Umbilical cord (tissue), 2 donors: ENCODE measurements around the gene TMEM63B. TPM values are rescaled to one million over a fixed set of nuclear protein-coding genes. Genes with fewer than 3 reads are reported as not detected.
"Not testable (repeated sequence)": the region's sequence is repeated elsewhere in the genome, so short reads cannot be mapped to it uniquely, and the experiment has no call there.

Experiments used
- DNase-seq: peaks from one replicate; pipeline ENCODE4 v3.0.0-alpha.2; 2015; ENCODE audit warnings: low spot score
- total RNA-seq: library from RNA; depleted of rRNA; stranded (reverse); fragments of >200 nt; gene quantifications from one replicate; pipeline ENCODE4 v1.2.3, GENCODE V29; 2014; ENCODE audit warnings: low replicate concordance; ENCODE audit not compliant: insufficient read depth

The TMEM63B gene
- total RNA-seq, 1 donor from 2014 or later, result 10.4 TPM

DNA sequence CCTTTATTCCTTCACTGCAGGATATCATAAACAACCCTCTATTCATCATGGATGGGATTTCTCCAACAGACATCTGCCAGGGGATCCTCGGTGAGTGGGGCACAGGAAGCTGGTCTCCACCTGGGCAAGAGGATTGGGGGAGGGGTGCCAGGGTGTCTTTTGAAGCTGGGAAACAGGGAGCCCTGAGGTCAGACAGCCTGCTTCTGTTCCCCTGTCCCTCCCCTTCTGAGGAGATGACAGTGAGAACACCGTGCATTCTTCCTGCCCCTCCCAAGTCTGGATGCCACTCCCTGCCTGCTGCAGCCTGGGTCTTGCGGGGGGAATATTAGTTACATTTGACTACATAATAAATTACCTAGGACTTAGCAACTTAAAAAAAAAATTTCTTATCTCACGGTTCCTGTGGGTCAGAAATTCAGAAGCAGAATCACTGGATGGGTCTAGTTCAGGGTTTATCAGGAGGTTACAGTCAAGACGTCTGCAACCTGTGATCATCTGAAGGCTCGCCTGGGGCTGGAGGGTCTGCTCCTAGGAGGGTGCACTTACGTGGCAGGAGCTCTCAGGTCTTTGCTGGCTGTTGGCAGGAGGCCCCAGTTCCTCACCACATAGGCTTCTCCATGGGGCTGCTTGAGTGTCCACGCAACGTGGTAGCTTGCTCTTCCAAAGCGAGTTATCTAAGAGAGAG, 42.7 kb downstream of the TMEM63B start:
- no peak for DNase-seq

DNA sequence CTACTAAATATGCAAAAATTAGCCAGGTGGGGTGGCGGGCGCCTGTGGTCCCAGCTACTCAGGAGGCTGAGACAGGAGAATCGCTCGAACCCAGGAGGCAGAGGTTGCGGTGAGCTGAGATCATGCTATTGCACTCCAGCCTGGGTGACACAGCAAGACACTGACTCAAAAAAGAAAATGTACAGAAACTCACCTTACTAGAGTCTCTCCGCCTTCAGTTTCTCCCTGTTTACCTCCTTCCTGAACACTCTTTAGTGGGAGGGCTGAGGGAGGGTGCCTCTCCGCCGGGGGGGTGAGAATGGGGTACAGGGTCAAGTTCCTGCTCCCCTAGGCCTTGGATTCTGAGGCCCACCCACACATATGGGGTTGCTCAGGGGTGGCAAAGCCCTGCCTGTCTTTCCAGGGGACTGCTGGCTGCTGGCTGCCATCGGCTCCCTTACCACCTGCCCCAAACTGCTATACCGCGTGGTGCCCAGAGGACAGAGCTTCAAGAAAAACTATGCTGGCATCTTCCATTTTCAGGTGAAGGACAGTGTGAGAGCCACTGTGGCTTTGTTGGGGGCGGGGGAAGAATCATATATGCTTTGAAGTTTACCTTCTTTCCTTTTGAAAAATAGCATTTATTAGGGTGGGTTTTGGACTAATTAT, 44.7 kb downstream of the TMEM63B start:
- no peak for DNase-seq

DNA sequence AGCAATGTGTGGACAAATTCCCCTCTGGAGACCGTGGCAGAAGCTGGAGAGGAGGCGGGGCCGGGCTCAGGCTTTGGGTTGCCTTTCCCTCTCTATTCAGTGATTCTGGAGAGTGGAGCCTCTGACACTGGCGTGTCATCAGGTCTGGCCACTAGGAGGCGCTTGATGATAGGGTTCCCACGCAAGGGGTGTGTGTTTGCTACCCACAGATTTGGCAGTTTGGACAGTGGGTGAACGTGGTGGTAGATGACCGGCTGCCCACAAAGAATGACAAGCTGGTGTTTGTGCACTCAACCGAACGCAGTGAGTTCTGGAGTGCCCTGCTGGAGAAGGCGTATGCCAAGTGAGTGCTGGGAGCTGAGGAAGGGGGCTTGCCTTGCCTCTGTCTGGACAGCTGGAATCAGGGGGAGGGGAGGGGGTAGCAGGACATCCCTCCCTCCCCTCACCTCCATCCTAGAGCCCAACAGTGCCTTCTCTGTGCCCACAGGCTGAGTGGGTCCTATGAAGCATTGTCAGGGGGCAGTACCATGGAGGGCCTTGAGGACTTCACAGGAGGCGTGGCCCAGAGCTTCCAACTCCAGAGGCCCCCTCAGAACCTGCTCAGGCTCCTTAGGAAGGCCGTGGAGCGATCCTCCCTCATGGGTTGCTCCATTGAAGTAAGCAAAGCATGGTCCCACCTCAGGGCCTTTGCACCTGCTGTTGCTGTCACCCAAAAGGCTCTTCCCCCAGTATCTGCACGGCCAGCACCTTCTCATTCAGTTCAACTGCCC, 45.6 kb downstream of the TMEM63B start:
- DNase-seq, result peak; percentile 85

DNA sequence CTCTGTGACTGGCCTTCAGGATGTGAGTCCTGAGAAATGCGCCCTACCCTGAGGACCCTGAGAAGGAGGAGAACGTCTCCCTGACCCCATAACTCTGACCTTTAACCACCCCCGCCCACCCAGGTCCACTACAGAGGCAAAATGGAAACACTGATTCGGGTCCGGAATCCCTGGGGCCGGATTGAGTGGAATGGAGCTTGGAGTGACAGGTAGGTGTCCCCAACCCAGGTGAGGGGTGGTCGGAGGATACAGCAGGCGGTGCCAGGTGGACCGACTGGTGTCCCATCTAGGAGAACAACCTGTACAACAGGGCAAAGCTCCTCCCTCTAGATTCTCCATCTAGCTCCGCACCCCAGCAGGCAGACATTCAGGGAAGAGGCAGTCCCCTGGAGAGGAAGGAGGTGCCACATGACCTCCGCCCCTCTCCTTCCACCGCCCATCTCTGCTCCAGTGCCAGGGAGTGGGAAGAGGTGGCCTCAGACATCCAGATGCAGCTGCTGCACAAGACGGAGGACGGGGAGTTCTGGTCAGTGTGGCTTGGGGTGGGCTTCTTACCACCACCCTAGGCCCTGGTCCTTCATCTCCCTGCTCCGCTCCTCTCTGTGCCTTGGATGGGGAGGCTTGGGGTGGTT, 48.9 kb downstream of the TMEM63B start:
- DNase-seq, result no peak

DNA sequence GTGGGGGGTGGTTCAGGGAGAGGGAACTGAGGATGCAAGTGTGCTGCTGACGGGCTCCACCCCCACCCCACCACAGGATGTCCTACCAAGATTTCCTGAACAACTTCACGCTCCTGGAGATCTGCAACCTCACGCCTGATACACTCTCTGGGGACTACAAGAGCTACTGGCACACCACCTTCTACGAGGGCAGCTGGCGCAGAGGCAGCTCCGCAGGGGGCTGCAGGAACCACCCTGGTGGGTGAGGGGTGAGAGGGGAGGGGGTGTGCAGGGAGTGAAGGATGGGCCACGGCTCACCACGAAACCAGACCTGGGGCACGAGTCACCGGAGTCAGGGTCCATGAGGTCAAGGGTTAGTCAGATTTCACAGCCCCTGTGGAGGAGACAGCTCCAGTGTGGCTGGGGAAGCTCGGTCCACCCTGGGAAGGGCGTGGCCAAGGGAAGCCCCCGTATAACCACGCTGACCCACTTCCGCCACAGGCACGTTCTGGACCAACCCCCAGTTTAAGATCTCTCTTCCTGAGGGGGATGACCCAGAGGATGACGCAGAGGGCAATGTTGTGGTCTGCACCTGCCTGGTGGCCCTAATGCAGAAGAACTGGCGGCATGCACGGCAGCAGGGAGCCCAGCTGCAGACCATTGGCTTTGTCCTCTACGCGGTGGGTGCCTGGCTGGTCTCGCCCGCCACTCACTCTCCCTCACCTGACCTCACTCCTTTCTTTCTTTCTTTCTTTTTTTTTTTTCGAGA, 49.6 kb downstream of the TMEM63B start:
- no peak for DNase-seq

- DNase-seq, result peak; percentile 82
These were observed 50.5 kb downstream of the TMEM63B start for GRCh38 chr6:44177691-44178423.

- DNase-seq, result no peak
These were observed 51.2 kb downstream of the TMEM63B start for GRCh38 chr6:44178424-44179071.

DNA sequence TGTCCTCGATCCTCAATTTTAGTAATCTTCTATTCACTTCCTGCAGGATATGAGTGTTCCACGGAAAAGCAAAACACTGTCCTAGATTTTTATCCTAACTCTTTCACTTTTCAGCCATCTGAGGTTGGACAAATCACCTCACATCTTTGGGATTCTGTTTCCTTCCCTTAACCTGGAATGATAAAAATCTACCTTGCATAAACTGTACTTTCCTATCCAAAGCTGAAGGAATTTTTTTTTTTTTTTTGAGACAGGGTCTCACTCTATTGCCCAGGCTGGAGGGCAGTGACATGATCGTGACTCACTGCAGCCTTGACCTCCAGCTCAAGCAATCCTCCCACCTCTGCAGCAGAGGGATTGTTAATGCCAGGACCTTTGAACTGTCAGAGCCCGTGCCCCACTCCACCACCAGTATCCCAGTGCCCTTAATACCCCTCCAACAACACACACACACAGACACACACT, 51.8 kb downstream of the TMEM63B start:
- DNase-seq, result no peak

DNA sequence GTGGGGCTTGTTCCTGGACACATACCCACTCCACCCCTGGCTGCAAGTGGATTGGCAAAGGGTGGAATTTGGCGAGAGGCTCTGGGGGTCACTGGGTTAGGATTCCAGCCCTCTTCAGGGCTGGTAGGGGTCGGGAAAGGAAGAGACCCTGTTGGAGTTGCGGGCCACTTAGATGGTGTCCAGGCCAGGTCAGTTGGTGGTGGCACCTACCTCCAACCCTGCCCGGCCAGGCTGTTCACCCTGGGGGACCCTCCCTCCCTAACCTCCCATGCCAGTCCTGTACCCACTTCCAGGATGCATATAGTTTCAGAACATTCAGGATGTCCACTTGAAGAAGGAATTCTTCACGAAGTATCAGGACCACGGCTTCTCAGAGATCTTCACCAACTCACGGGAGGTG, 52.3 kb downstream of the TMEM63B start:
- DNase-seq, result no peak

GRCh38 chr6:44180406-44180805, 53.1 kb downstream of the TMEM63B start:
- no peak for DNase-seq

- no peak for DNase-seq
These were observed 53.5 kb downstream of the TMEM63B start for GRCh38 chr6:44180886-44181285.

- not testable (repeated sequence) for DNase-seq
These were observed 54.4 kb downstream of the TMEM63B start for GRCh38 chr6:44181784-44182183.

GRCh38 chr6:44182911-44183390, 55.6 kb downstream of the TMEM63B start:
- no peak for DNase-seq

DNA sequence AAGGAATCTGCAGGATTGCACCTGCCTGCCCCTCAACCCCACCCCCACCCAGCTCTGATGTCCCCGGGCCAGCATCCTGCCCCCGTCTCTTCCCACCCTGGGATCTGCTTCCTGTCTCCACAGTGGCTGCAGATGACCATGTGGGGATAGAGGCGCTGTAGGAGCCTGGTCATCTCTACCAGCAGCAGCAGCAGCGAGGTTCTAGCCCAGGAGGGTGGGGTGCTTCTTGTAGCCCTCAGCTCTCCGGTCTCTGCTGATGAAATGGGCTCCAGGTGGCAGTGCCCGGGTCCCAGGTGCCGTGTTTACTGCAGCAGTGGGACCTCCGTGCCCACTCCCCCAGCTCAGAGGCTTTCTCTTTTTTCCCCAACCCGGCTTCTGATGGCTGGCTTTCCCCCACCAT, 56.4 kb downstream of the TMEM63B start:
- DNase-seq, result no peak

DNA sequence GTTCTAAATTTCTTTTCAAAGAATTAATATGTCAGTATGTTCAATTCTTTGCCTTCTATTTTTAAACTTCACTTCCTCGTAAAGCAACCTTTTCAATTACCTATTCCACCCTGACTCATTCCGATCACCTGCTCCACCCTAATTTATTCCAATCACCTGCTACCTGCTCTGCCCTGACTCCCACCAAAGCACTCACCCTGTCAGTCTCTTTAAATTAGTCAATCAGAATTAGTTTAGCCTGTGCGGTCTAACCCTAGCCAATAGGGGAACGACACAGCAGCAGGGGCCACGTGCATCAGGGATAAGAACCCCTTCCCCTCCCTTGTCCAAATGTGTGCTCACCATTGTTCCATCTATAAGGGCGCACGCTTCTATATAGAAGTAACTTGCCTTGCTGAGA, 58.0 kb downstream of the TMEM63B start:
- not testable (repeated sequence) for DNase-seq

DNA sequence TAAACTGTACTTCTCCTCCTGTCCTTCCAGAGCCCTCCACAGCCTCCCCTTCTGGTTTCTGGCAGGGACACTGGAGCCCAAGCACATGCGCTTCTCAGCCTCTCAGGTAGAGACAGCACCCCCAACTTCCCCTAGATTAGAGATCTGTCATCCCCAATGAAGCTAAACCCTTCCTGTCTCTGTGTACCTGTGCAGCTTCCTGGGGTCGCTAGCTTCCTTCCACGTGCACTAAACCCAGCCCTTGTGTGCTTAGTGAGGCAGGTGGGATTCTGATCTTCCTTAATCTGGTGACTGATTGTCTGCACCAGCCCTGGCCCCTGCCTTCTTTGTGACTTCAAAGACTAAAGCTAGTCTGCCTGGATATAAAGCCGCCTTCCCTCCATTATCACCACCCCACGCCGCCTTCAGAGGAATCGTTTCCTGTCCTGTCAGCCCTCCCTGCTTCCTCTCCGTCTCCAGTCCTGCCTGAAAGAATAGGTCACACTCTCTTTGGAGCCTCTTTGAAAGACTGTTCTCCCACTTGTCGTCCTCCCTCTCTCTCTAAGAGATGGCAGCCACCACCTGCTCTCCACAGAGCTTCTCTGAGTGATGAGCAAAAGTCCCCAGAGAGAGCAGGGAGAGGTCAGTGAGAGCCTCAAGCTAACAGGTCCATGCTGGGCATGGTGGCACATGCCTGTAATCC, 58.7 kb downstream of the TMEM63B start:
- DNase-seq, result no peak

DNA sequence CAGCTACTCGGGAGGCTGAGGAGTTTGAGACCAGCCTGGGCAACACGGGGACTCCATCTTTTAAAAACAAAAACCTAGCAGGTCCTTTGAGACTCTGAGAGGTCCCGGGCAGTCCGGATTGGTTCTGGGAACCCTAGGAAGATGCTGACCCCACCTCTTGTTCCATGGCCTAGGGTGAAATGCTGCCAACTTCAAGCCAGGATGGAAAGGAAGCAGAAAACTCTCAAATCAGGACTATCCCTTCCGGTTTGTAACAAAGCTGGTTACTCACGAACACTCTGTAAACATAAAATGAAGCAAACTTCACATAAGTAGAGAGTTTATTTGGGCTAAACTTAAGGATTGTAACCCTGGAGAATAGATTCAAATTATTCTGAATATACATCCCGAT, 59.3 kb downstream of the TMEM63B start:
- no peak for DNase-seq

- no peak for DNase-seq
These were observed 61.5 kb downstream of the TMEM63B start for GRCh38 chr6:44188819-44189218.

DNA sequence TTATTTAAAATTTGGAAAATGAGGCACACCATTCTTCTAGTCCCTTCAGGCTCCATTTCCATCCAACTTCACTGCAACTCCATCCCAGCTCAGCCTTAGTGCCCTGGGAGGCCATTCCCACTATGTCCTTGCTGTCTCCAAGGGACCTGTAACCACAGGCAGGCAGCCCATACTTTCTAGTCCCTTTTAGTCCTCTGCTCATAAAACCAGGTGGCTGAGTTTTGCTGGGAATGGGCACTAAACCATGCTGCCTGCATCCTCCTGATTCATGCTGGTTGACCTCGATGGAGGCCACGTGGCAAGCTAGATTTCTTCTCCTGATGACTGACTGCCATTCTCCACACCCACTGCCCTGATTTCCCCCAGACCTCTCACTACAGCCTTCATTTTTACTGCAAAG, 61.9 kb downstream of the TMEM63B start:
- no peak for DNase-seq
